ENCODE results near the gene MSI2.

- TF ChIP-seq, protein P1, sequence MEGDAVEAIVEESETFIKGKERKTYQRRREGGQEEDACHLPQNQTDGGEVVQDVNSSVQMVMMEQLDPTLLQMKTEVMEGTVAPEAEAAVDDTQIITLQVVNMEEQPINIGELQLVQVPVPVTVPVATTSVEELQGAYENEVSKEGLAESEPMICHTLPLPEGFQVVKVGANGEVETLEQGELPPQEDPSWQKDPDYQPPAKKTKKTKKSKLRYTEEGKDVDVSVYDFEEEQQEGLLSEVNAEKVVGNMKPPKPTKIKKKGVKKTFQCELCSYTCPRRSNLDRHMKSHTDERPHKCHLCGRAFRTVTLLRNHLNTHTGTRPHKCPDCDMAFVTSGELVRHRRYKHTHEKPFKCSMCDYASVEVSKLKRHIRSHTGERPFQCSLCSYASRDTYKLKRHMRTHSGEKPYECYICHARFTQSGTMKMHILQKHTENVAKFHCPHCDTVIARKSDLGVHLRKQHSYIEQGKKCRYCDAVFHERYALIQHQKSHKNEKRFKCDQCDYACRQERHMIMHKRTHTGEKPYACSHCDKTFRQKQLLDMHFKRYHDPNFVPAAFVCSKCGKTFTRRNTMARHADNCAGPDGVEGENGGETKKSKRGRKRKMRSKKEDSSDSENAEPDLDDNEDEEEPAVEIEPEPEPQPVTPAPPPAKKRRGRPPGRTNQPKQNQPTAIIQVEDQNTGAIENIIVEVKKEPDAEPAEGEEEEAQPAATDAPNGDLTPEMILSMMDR (IDR thresholded peaks at IDR 0.05): no peak
- no peak for TF ChIP-seq POLR2A (IDR thresholded peaks at IDR 0.05)
These were observed 28.3 kb downstream of the MSI2 start for GRCh38 chr17:57284583-57284982.
